ENCODE data around the gene MYL4.
"Not testable (repeated sequence)": the region's sequence is repeated elsewhere in the genome, so short reads cannot be mapped to it uniquely, and the experiment has no call there.

MYL4 gene

GRCh38 chr17:47208744-47209488 lies at the start of gene MYL4:
TSS of gene MYL4 (plus strand) at chr17:47209348. CDS start at chr17:47209423, 75 bp downstream.
- no peak for DNase-seq (ENCODE audit: low read depth in 2 of 2)

GRCh38 chr17:47162013-47162622 lies 47.0 kb upstream of the MYL4 start:
- no peak for DNase-seq (ENCODE audit: low read depth in 2 of 2)

- DNase-seq (ENCODE audit: low read depth in 2 of 2) = no peak
These were observed 44.9 kb upstream of the MYL4 start for GRCh38 chr17:47164263-47164662.

GRCh38 chr17:47165137-47165536 lies 44.0 kb upstream of the MYL4 start:
- DNase-seq (ENCODE audit: low read depth in 2 of 2) = no peak

- DNase-seq (ENCODE audit: low read depth in 2 of 2) = not testable (repeated sequence)
These were observed 42.3 kb upstream of the MYL4 start for GRCh38 chr17:47166854-47167253.

- not testable (repeated sequence) for DNase-seq (ENCODE audit: low read depth in 2 of 2)
These were observed 40.3 kb upstream of the MYL4 start for GRCh38 chr17:47168896-47169295.

GRCh38 chr17:47170710-47171109 lies 38.4 kb upstream of the MYL4 start:
- no peak for DNase-seq (ENCODE audit: low read depth in 2 of 2)

- no peak for DNase-seq (ENCODE audit: low read depth in 2 of 2)
These were observed 36.2 kb upstream of the MYL4 start for GRCh38 chr17:47172696-47173565.

- not testable (repeated sequence) for DNase-seq (ENCODE audit: low read depth in 2 of 2)
These were observed 34.3 kb upstream of the MYL4 start for GRCh38 chr17:47174823-47175222.

- DNase-seq (ENCODE audit: low read depth in 2 of 2) = no peak
These were observed 32.7 kb upstream of the MYL4 start for GRCh38 chr17:47176389-47176826.

GRCh38 chr17:47177261-47177660 lies 31.9 kb upstream of the MYL4 start:
- no peak for DNase-seq (ENCODE audit: low read depth in 2 of 2)

GRCh38 chr17:47179141-47179540 lies 30.0 kb upstream of the MYL4 start:
- DNase-seq (ENCODE audit: low read depth in 2 of 2) = no peak

GRCh38 chr17:47180337-47180736 lies 28.8 kb upstream of the MYL4 start:
- no peak for DNase-seq (ENCODE audit: low read depth in 2 of 2)

GRCh38 chr17:47180988-47181387 lies 28.2 kb upstream of the MYL4 start:
- not testable (repeated sequence) for DNase-seq (ENCODE audit: low read depth in 2 of 2)

GRCh38 chr17:47184681-47185080 lies 24.5 kb upstream of the MYL4 start:
- no peak for DNase-seq (ENCODE audit: low read depth in 2 of 2)

GRCh38 chr17:47188271-47188875 lies 20.8 kb upstream of the MYL4 start:
- DNase-seq (ENCODE audit: low read depth in 2 of 2) = no peak

GRCh38 chr17:47188876-47189731 lies 20.0 kb upstream of the MYL4 start, which contains the start of gene CDC27:
TSS of gene CDC27 (minus strand) at chr17:47189295. CDS start at chr17:47189172, 123 bp downstream.
- DNase-seq (ENCODE audit: low read depth in 2 of 2) = peak; percentile 99 to 100

GRCh38 chr17:47189732-47190237 lies 19.4 kb upstream of the MYL4 start:
- DNase-seq (ENCODE audit: low read depth in 2 of 2) = no peak

- no peak for DNase-seq (ENCODE audit: low read depth in 2 of 2)
These were observed 18.9 kb upstream of the MYL4 start for GRCh38 chr17:47190243-47190642.

GRCh38 chr17:47190770-47191169 lies 18.4 kb upstream of the MYL4 start:
- DNase-seq (ENCODE audit: low read depth in 2 of 2) = no peak

- no peak for DNase-seq (ENCODE audit: low read depth in 2 of 2)
These were observed 16.6 kb upstream of the MYL4 start for GRCh38 chr17:47192554-47192953.
